Keratinocyte (primary cell): ENCODE measurements around the gene CMSS1. TPM values are rescaled to one million over a fixed set of nuclear protein-coding genes. Genes with fewer than 3 reads are reported as not detected.

ENCODE experiments used
- DNase-seq: peaks from one replicate; pipeline ENCODE4 v3.0.0-alpha.2; 2011; ENCODE audit warnings: low read depth, missing footprints, low spot score
- FAIRE-seq: peaks from 2 replicates; lab custom pipeline; 2011; peaks lifted over from hg19 to GRCh38; lab: Jason Lieb, UNC
- H2AFZ ChIP-seq: 2 replicates; pipeline ENCODE4 v1.6.0; 2012; ENCODE audit warnings: low read length, control low read depth, inconsistent platforms; ENCODE audit not compliant: control insufficient read depth
- H3K27ac ChIP-seq: 2 replicates; pipeline ENCODE4 v1.5.1; 2011; ENCODE audit warnings: low read length; ENCODE audit not compliant: control insufficient read depth, insufficient read depth
- H3K27me3 ChIP-seq: 3 replicates; pipeline ENCODE4 v1.6.0; 2011; ENCODE audit warnings: low read length; ENCODE audit not compliant: control insufficient read depth, insufficient read depth; ENCODE audit errors: extremely low read depth
- H3K36me3 ChIP-seq, 2 experiments: 2 replicates in 1 of 2; 3 replicates in 1 of 2; pipeline ENCODE4 v1.5.1; 2011; ENCODE audit warnings: low read length in 2 of 2, mild to moderate bottlenecking in 1 of 2; ENCODE audit not compliant: control insufficient read depth in 2 of 2, insufficient read depth in 2 of 2; ENCODE audit errors: extremely low read depth in 1 of 2
- H3K4me1 ChIP-seq: 3 replicates; pipeline ENCODE4 v1.5.1; 2011; ENCODE audit warnings: low read length; ENCODE audit not compliant: control insufficient read depth, insufficient read depth; ENCODE audit errors: extremely low read depth
- H3K4me2 ChIP-seq: 3 replicates; pipeline ENCODE4 v1.6.0; 2011; ENCODE audit warnings: low read depth, low read length; ENCODE audit not compliant: control insufficient read depth, insufficient read depth; ENCODE audit errors: extremely low read depth
- H3K4me3 ChIP-seq, 3 experiments: fragments of 200-600 bp in 1 of 3; sonication (generic) in 1 of 3; 2 replicates in 2 of 3; 3 replicates in 1 of 3; pipeline ENCODE4 v1.5.1; 2011 to 2016; ENCODE audit warnings: low read length in 3 of 3, mild to moderate bottlenecking in 3 of 3, control low read depth in 2 of 3, inconsistent platforms in 1 of 3, low read depth in 1 of 3, mixed read lengths in 1 of 3, mixed run types in 1 of 3, moderate library complexity in 1 of 3; ENCODE audit not compliant: control insufficient read depth in 2 of 3, insufficient read depth in 2 of 3; ENCODE audit errors: extremely low read depth in 1 of 3
- H3K79me2 ChIP-seq: 2 replicates; pipeline ENCODE4 v1.6.0; 2012; ENCODE audit warnings: low read length; ENCODE audit not compliant: control insufficient read depth, insufficient read depth
- H3K9ac ChIP-seq: 3 replicates; pipeline ENCODE4 v1.6.0; 2011; ENCODE audit warnings: low read length; ENCODE audit not compliant: control insufficient read depth, insufficient read depth; ENCODE audit errors: extremely low read depth
- H3K9me1 ChIP-seq: 3 replicates; pipeline ENCODE4 v1.6.0; 2011; ENCODE audit warnings: low read length; ENCODE audit not compliant: control insufficient read depth, insufficient read depth; ENCODE audit errors: extremely low read depth
- H3K9me3 ChIP-seq: 2 replicates; pipeline ENCODE4 v1.5.1; 2012; ENCODE audit warnings: low read depth, low read length; ENCODE audit not compliant: control insufficient read depth
- H4K20me1 ChIP-seq: 3 replicates; pipeline ENCODE4 v1.6.0; 2011; ENCODE audit warnings: low read length; ENCODE audit not compliant: control insufficient read depth, insufficient read depth; ENCODE audit errors: extremely low read depth
- EZH2 ChIP-seq: IDR thresholded peaks from one replicate; pipeline ENCODE4 v1.6.1; 2012; ENCODE audit warnings: inconsistent platforms, mild to moderate bottlenecking, low read length, moderate library complexity
- dilution Hi-C: fragments of 300-500 bp; cut with MboI; formaldehyde crosslinking; loops from one replicate; pipeline ENCODE4 v1.7.0; 2020; ENCODE audit warnings: low sequenced_read_pairs; ENCODE audit not compliant: extremely low pct_ligation_motif_present
- polyA plus RNA-seq, 5 experiments: library from polyadenylated mRNA; depleted of rRNA in 3 of 5; stranded (reverse) in 3 of 5; stranded (forward) in 1 of 5; unstranded in 1 of 5; fragments of >200 nt; gene quantifications; 1 replicate in 1 of 5; 2 replicates in 3 of 5; 3 replicates in 1 of 5; pipeline versions ENCODE4 v1.2.1 to v1.2.3, GENCODE V29; 2011 to 2012; ENCODE audit warnings: missing spikeins in 2 of 5, low read depth in 1 of 5, low replicate concordance in 1 of 5
- TF ChIP-seq, protein P1 (sequence below), 3 experiments: IDR thresholded peaks in 1 of 3; conservative IDR thresholded peaks in 1 of 3; optimal IDR thresholded peaks in 1 of 3; 2 replicates in 2 of 3; 3 replicates in 1 of 3; pipeline versions ENCODE3 to v1.5.1; 2011; ENCODE audit warnings: low read length in 3 of 3, mild to moderate bottlenecking in 3 of 3, moderate library complexity in 2 of 3, control low read depth in 1 of 3, inconsistent platforms in 1 of 3; ENCODE audit not compliant: insufficient read depth in 2 of 3; ENCODE audit errors: extremely low read depth in 1 of 3

The CMSS1 gene
- polyA plus RNA-seq, 1 donor (not counting 4 experiments of a cell fraction or from before 2014, with no cell fraction given), result 37.2 TPM

DNA sequence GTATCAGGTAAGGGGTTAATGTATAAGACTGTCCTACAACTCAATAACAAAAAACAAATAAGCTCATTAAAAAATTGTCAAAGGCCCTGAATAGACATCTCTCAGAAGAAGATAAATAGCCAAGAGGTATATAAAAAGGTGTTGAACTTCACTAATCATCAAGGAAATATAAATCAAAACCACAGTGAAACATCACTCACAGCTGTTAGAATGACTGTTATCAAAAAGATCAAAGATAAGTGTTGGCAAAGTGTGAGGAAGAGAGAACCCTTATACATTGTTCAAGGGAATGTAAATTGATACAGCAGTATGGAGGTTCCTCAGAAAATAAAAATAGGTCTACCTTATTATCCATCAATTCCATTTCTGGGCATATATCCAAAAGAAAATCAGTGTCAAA lies 201.1 kb downstream of the CMSS1 start:
- Histone ChIP-seq H3K4me2 (no peak overlapping the region), H3K27me3 (no peaks in the 10 kb centered on the region), H3K36me3 (no peaks in the 10 kb centered on the region), H3K4me1 (peaks cover 16% of the 10 kb centered on the region), H3K27ac (no peak overlapping the region), H3K4me3 (no peak overlapping the region), H3K79me2 (no peaks in the 10 kb centered on the region), H3K9ac (no peak overlapping the region), H2AFZ (no peak overlapping the region), H3K9me1 (no peaks in the 10 kb centered on the region), H3K9me3 (no peaks in the 10 kb centered on the region), H4K20me1 (no peaks in the 10 kb centered on the region)
- dilution Hi-C loops, result no loop called here
- FAIRE-seq (peak; percentile 59), DNase-seq (no peak)
- TF ChIP-seq EZH2, result no peak
- TF ChIP-seq, protein P1, sequence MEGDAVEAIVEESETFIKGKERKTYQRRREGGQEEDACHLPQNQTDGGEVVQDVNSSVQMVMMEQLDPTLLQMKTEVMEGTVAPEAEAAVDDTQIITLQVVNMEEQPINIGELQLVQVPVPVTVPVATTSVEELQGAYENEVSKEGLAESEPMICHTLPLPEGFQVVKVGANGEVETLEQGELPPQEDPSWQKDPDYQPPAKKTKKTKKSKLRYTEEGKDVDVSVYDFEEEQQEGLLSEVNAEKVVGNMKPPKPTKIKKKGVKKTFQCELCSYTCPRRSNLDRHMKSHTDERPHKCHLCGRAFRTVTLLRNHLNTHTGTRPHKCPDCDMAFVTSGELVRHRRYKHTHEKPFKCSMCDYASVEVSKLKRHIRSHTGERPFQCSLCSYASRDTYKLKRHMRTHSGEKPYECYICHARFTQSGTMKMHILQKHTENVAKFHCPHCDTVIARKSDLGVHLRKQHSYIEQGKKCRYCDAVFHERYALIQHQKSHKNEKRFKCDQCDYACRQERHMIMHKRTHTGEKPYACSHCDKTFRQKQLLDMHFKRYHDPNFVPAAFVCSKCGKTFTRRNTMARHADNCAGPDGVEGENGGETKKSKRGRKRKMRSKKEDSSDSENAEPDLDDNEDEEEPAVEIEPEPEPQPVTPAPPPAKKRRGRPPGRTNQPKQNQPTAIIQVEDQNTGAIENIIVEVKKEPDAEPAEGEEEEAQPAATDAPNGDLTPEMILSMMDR (optimal IDR thresholded peaks at IDR 0.05 in 1 of 3, IDR thresholded peaks at IDR 0.05 in 1 of 3, conservative IDR thresholded peaks at IDR 0.05 in 1 of 3; ENCODE audit: extremely low read depth in 1 of 3, insufficient read depth in 2 of 3, low read length in 3 of 3), result no peak

- FAIRE-seq, result no peak
- H3K4me1 ChIP-seq, result peaks cover 25% of the 10 kb centered on the region
- H3K27me3 ChIP-seq, result no peaks in the 10 kb centered on the region
- no peak overlapping the region for H2AFZ ChIP-seq
- no peak for DNase-seq
- TF ChIP-seq, protein P1 (optimal IDR thresholded peaks at IDR 0.05 in 1 of 3, IDR thresholded peaks at IDR 0.05 in 1 of 3, conservative IDR thresholded peaks at IDR 0.05 in 1 of 3; ENCODE audit: extremely low read depth in 1 of 3, insufficient read depth in 2 of 3, low read length in 3 of 3), result no peak
- TF ChIP-seq EZH2, result no peak
- no peaks in the 10 kb centered on the region for H3K36me3 ChIP-seq
- H3K4me2 ChIP-seq, result no peak overlapping the region
- no peaks in the 10 kb centered on the region for H3K9me3 ChIP-seq
- H3K4me3 ChIP-seq, result no peak overlapping the region
- H3K27ac ChIP-seq, result no peak overlapping the region
- H3K9ac ChIP-seq, result no peak overlapping the region
- H3K79me2 ChIP-seq, result no peaks in the 10 kb centered on the region
- no peaks in the 10 kb centered on the region for H3K9me1 ChIP-seq
- no peaks in the 10 kb centered on the region for H4K20me1 ChIP-seq
- dilution Hi-C loops, result no loop called here
These were observed 202.1 kb downstream of the CMSS1 start for GRCh38 chr3:100019719-100020118.
